IMR-90 (cell line): ENCODE results near the gene GRAMD2A. TPM values are rescaled to one million over a fixed set of nuclear protein-coding genes. Genes with fewer than 3 reads are reported as not detected.

Experiments
- ATAC-seq: fragments of 200-7000 bp; cut with Tn5 transposase; 2 replicates; pipeline ENCODE4 v1.9.1; 2020; ENCODE audit warnings: low read depth, mild to moderate bottlenecking, moderate library complexity
- BruUV-seq: library from RNA; stranded (reverse); fragments of 400-500 nt; replicated peaks from 2 replicates; lab custom pipeline; 2021; lab: Mats Ljungman, UMichigan
- CTCF ChIA-PET: fragments of 300-600 bp; formaldehyde crosslinking; extraction: SDS; loops from one replicate; lab custom pipeline; 2021; ENCODE audit warnings: antibody characterized with exemption; lab: Yijun Ruan, JAX
- POLR2A ChIA-PET: fragments of 300-600 bp; sonication (Branson Sonifier 250); formaldehyde crosslinking; loops from one replicate; lab custom pipeline; 2022; ENCODE audit warnings: antibody characterized with exemption; ENCODE audit not compliant: unreplicated experiment; lab: Charles Lee
- DNase-seq: peaks from one replicate; pipeline ENCODE4 v3.0.0; 2013
- H2AFZ ChIP-seq: replicated peaks from 2 replicates; pipeline ENCODE3; 2013; ENCODE audit warnings: low read length, mild to moderate bottlenecking; ENCODE audit not compliant: poor library complexity
- H2AK5ac ChIP-seq: 2 replicates; pipeline ENCODE4 v1.6.1; 2013; ENCODE audit warnings: low read depth, low read length, inconsistent platforms
- H2AK9ac ChIP-seq: replicated peaks from 2 replicates; pipeline ENCODE3; 2013; ENCODE audit warnings: mild to moderate bottlenecking, low read depth, low read length, moderate library complexity; ENCODE audit not compliant: poor library complexity
- H2BK120ac ChIP-seq: 2 replicates; pipeline ENCODE4 v1.6.1; 2013; ENCODE audit warnings: low read depth, low read length, inconsistent platforms
- H2BK15ac ChIP-seq: 3 replicates; pipeline ENCODE4 v1.6.1; 2013; ENCODE audit warnings: low read depth, low read length, inconsistent platforms
- H2BK20ac ChIP-seq: 2 replicates; pipeline ENCODE4 v1.6.1; 2013; ENCODE audit warnings: low read depth, mild to moderate bottlenecking, inconsistent platforms, low read length, moderate library complexity
- H2BK5ac ChIP-seq: 2 replicates; pipeline ENCODE4 v1.6.1; 2013; ENCODE audit warnings: mild to moderate bottlenecking, low read depth, low read length, inconsistent platforms; ENCODE audit not compliant: poor library complexity, severe bottlenecking
- H3K14ac ChIP-seq: replicated peaks from 2 replicates; pipeline ENCODE4 v1.6.1; 2013; ENCODE audit warnings: low read depth, low read length, inconsistent platforms
- H3K18ac ChIP-seq: 2 replicates; pipeline ENCODE4 v1.6.1; 2013; ENCODE audit warnings: low read depth, low read length, control low read depth
- H3K23ac ChIP-seq: 2 replicates; pipeline ENCODE4 v1.6.1; 2013; ENCODE audit warnings: low read depth, low read length, inconsistent platforms
- H3K27ac ChIP-seq: 2 replicates; pipeline ENCODE4 v1.5.1; 2013; ENCODE audit warnings: mild to moderate bottlenecking, control low read depth, low read length; ENCODE audit not compliant: insufficient read depth
- H3K27me3 ChIP-seq: 2 replicates; pipeline ENCODE4 v1.6.1; 2013; ENCODE audit warnings: low read length; ENCODE audit not compliant: control insufficient read depth, insufficient read depth
- H3K36me3 ChIP-seq: 2 replicates; pipeline ENCODE4 v1.6.1; 2013; ENCODE audit warnings: low read length, mixed read lengths; ENCODE audit not compliant: control insufficient read depth, insufficient read depth
- H3K4ac ChIP-seq: 2 replicates; pipeline ENCODE4 v1.6.1; 2013; ENCODE audit warnings: low read depth, low read length, inconsistent platforms
- H3K4me1 ChIP-seq: 2 replicates; pipeline ENCODE4 v1.6.1; 2013; ENCODE audit warnings: low read length, mixed read lengths; ENCODE audit not compliant: control insufficient read depth, insufficient read depth
- H3K4me2 ChIP-seq: 2 replicates; pipeline ENCODE4 v1.6.1; 2013; ENCODE audit warnings: low read depth, mild to moderate bottlenecking, control low read depth, low read length, moderate library complexity
- H3K4me3 ChIP-seq: 2 replicates; pipeline ENCODE4 v1.5.1; 2013; ENCODE audit warnings: low read depth, mild to moderate bottlenecking, control low read depth, low read length, moderate library complexity; ENCODE audit not compliant: insufficient read depth
- H3K56ac ChIP-seq: 2 replicates; pipeline ENCODE4 v1.6.1; 2013; ENCODE audit warnings: low read length, inconsistent platforms; ENCODE audit not compliant: insufficient read depth; ENCODE audit errors: extremely low read depth
- H3K79me1 ChIP-seq, 2 experiments: 2 replicates each; pipeline ENCODE4 v1.6.1; 2013; ENCODE audit warnings: low read length in 2 of 2, inconsistent platforms in 1 of 2, low read depth in 1 of 2
- H3K9ac ChIP-seq: 2 replicates; pipeline ENCODE4 v1.6.1; 2013; ENCODE audit warnings: low read depth, low read length, control low read depth
- H3K9me1 ChIP-seq: 2 replicates; pipeline ENCODE4 v1.6.1; 2013; ENCODE audit warnings: low read length, inconsistent platforms; ENCODE audit not compliant: insufficient read depth
- H3K9me3 ChIP-seq: 2 replicates; pipeline ENCODE4 v1.6.1; 2013; ENCODE audit warnings: low read length; ENCODE audit not compliant: control insufficient read depth, insufficient read depth
- H4K20me1 ChIP-seq: 2 replicates; pipeline ENCODE4 v1.6.1; 2013; ENCODE audit warnings: low read length, inconsistent platforms; ENCODE audit not compliant: insufficient read depth
- H4K5ac ChIP-seq: 2 replicates; pipeline ENCODE4 v1.6.1; 2013; ENCODE audit warnings: mild to moderate bottlenecking, low read depth, low read length, control low read depth
- H4K8ac ChIP-seq, 2 experiments: 2 replicates each; pipeline ENCODE4 v1.6.1; 2013; ENCODE audit warnings: low read depth in 2 of 2, low read length in 2 of 2, control low read depth in 1 of 2, inconsistent platforms in 1 of 2
- H4K91ac ChIP-seq: 2 replicates; pipeline ENCODE4 v1.6.1; 2013; ENCODE audit warnings: low read depth, low read length, inconsistent platforms; ENCODE audit not compliant: insufficient read depth
- NFE2L2 ChIP-seq: fragments of 150-350 bp; IDR thresholded peaks from 2 replicates; pipeline ENCODE4 v1.6.1; 2016; ENCODE audit warnings: low read depth, mild to moderate bottlenecking, low read length
- POLR2A ChIP-seq: IDR thresholded peaks from 2 replicates; pipeline ENCODE4 v1.6.1; 2012; ENCODE audit warnings: mild to moderate bottlenecking, low read depth, low read length
- WGBS, 2 experiments: methylation state at CpG; one replicate each; pipeline versions ENCODE4 v1.1.5 to v1.1.7; 2013; ENCODE audit warnings: missing lambda C conversion rate in 2 of 2; ENCODE audit not compliant: insufficient read length in 1 of 2; ENCODE audit errors: extremely low coverage in 2 of 2; 5-methylcytosine and 5-hydroxymethylcytosine counted together
- dilution Hi-C: fragments of 300-500 bp; cut with HindIII; formaldehyde crosslinking; loops from one replicate; pipeline ENCODE4 v1.14.3; 2018; ENCODE audit warnings: low sequenced_read_pairs; ENCODE audit not compliant: unreplicated experiment
- in situ Hi-C: fragments of 300-500 bp; cut with MboI; formaldehyde crosslinking; loops from 3 replicates; pipeline ENCODE4 v1.14.3; 2019; ENCODE audit warnings: low sequenced_read_pairs, inconsistent platforms, mixed read lengths
- intact Hi-C: fragments of 100-400 bp; cut with micrococcal nuclease; formaldehyde crosslinking; loops from 2 replicates; pipeline ENCODE4 v1.10.0; 2022
- polyA plus RNA-seq, 3 experiments: library from polyadenylated mRNA; depleted of rRNA; stranded (reverse); fragments of >200 nt; gene quantifications; 2 replicates each; pipeline ENCODE4 v1.2.3, GENCODE V29; 2012; ENCODE audit warnings: low replicate concordance in 1 of 3
- total RNA-seq: library from RNA; depleted of rRNA; stranded (reverse); fragments of >200 nt; gene quantifications from 2 replicates; pipeline ENCODE4 v1.2.3, GENCODE V29; 2012
- TF ChIP-seq, protein P1 (sequence below): fragments of 150-350 bp; IDR thresholded peaks from 2 replicates; pipeline ENCODE4 v1.6.1; 2017; ENCODE audit warnings: mild to moderate bottlenecking, antibody characterized with exemption, low read length, low read depth

GRAMD2A gene
- total and polyA plus RNA-seq, 2 of the 4 experiments (the other 2 are of a cell fraction) = 0.14 to 0.18 TPM

DNA sequence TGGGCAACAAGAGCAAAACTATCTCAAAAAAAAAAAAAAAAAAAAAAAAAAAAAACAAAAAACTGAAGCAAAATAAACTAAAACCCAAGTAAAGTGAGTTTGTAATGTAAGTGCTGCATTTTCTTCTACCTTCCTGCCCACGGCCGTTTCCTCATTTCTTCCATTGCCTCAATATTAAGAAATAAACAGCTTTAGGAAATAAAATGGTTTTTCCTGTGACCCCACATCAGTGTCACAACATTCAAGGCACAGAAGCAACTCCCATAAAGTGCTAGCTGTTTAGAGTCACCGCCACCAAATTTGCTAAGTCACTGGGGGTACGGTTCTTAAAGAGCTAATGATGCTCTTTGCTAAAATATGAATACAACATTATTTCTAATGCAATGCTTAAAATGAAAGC lies 30.1 kb upstream of the GRAMD2A start:
- 0 out of 2 replicates have a peak, but pooled peaks have one; percentile 47 for TF ChIP-seq NFE2L2
- TF ChIP-seq, protein P1, sequence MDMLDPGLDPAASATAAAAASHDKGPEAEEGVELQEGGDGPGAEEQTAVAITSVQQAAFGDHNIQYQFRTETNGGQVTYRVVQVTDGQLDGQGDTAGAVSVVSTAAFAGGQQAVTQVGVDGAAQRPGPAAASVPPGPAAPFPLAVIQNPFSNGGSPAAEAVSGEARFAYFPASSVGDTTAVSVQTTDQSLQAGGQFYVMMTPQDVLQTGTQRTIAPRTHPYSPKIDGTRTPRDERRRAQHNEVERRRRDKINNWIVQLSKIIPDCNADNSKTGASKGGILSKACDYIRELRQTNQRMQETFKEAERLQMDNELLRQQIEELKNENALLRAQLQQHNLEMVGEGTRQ = no peak
- 0 out of 2 replicates have a peak, but pooled peaks have one; percentile 2 for TF ChIP-seq POLR2A
- H4K8ac ChIP-seq = peak overlapping the region; percentile 46 to 89
- peak overlapping the region; percentile 85 for H4K5ac ChIP-seq
- H3K14ac ChIP-seq = peak overlapping the region; percentile 96
- H2BK120ac ChIP-seq = peak overlapping the region; percentile 85
- H3K9me1 ChIP-seq = peaks cover 20% of the 10 kb centered on the region
- no peak overlapping the region for H2AFZ ChIP-seq
- peak overlapping the region; percentile 86 for H3K9ac ChIP-seq
- H4K91ac ChIP-seq = peak overlapping the region; percentile 58
- peak overlapping the region; percentile 86; the same call in 1 of the 2 replicates for H2BK20ac ChIP-seq
- peak overlapping the region; percentile 61; the same call in 1 of the 3 replicates for H2BK15ac ChIP-seq
- WGBS, 2 experiments = no CpG with 5 or more reads among the region's 4 CpGs
- POLR2A ChIA-PET = interaction anchor here (0.6 to 1.8 kb wide), 4 partner anchors 9 to 29 kb away, joined by 5 to 16 read pairs (median 10); no protein-coding TSS in a partner anchor
- H3K56ac ChIP-seq = peak overlapping the region; percentile 88
- peaks cover 64% of the 10 kb centered on the region for H4K20me1 ChIP-seq
- in situ Hi-C loops = no loop called here
- ATAC-seq = no peak
- BruUV-seq = no TSS peak
- no peaks in the 10 kb centered on the region for H3K9me3 ChIP-seq
- peak overlapping the region; percentile 87 for H3K4ac ChIP-seq
- peak overlapping the region; percentile 100 for H3K27ac ChIP-seq
- H2AK9ac ChIP-seq = no peak overlapping the region
- peaks cover 16% of the 10 kb centered on the region for H3K36me3 ChIP-seq
- peak overlapping the region; percentile 99 for H2BK5ac ChIP-seq
- H2AK5ac ChIP-seq = peak overlapping the region; percentile 78
- peaks cover 27% of the 10 kb centered on the region for H3K4me1 ChIP-seq
- dilution Hi-C loops = no loop called here
- H3K4me2 ChIP-seq = peak overlapping the region; percentile 96
- intact Hi-C loops = no loop called here
- H3K18ac ChIP-seq = peak overlapping the region; percentile 92
- peak overlapping the region; percentile 44; the same call in 1 of the 2 replicates for H3K4me3 ChIP-seq
- DNase-seq = no peak
- H3K79me1 ChIP-seq = peaks cover 8 to 49% of the 10 kb centered on the region in 2 experiments; a peak in 2 of 4 replicates
- no peaks in the 10 kb centered on the region for H3K27me3 ChIP-seq
- H3K23ac ChIP-seq = peak overlapping the region; percentile 91
- CTCF ChIA-PET = no interaction called here
